ENCODE measurements around the gene PLPP2. TPM values are rescaled to one million over a fixed set of nuclear protein-coding genes. Genes with fewer than 3 reads are reported as not detected.
A peak's percentile ranks its signal among the peaks of the same experiment; 100 is the strongest.

PLPP2 gene
- polyA plus RNA-seq, 1 donor from 2014 or later = 2.1 TPM

DNA sequence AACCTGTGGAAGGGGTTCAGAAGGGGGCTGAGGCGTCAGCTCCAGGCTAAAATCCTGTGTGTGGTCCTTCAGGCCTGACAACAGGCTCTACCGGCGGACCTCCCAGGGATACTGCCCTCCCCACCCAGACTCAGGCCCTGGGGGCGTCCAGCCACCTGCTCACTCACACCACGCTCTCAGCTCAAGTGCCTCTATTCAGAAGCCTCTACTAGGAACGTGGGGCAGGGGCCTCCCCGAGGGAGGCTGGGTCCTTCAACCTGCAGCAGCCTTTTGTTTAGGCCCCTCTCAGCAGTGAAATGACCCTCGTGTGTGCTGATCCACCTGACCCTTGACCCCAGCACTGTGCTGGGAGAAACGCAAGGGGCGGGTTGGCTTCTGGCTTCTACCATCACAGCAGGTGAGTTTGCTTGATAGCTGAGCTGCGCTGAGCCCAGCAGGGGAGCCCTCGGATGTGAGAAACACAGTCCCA lies 10.6 kb downstream of the PLPP2 start:
- Histone ChIP-seq H4K20me1 (ENCODE audit: insufficient read depth) (no peaks in the 10 kb centered on the region), H3K36me3 (ENCODE audit: insufficient read depth, low read length) (no peaks in the 10 kb centered on the region), H3K9me2 (ENCODE audit: insufficient read depth, low read length) (no peaks in the 10 kb centered on the region), H3F3A (ENCODE audit: insufficient read depth, low read length, poor library complexity, severe bottlenecking) (no peaks in the 10 kb centered on the region), H3K9me3 (ENCODE audit: low read length) (no peaks in the 10 kb centered on the region), H3K27me3 (ENCODE audit: insufficient read depth, low read depth, low read length) (peaks cover 5% of the 10 kb centered on the region), H3K27ac (ENCODE audit: low read length) (no peak overlapping the region), H3K4me2 (ENCODE audit: low read length) (no peak overlapping the region), H2AFZ (ENCODE audit: low read depth, low read length) (no peak overlapping the region), H3K9ac (ENCODE audit: low read length) (no peak overlapping the region), H3K4me3 (ENCODE audit: low read length) (peak overlapping the region; percentile 13), H3K79me2 (replicated peaks; ENCODE audit: insufficient read depth, low read length) (no peaks in the 10 kb centered on the region)
- TF ChIP-seq RAD21 (conservative IDR thresholded peaks at IDR 0.05) (no peak), TAF1 (IDR thresholded peaks at IDR 0.05; ENCODE audit: low read depth) (no peak), SMC3 (conservative IDR thresholded peaks at IDR 0.05; ENCODE audit: poor library complexity) (no peak)
- TF ChIP-seq, protein P1, sequence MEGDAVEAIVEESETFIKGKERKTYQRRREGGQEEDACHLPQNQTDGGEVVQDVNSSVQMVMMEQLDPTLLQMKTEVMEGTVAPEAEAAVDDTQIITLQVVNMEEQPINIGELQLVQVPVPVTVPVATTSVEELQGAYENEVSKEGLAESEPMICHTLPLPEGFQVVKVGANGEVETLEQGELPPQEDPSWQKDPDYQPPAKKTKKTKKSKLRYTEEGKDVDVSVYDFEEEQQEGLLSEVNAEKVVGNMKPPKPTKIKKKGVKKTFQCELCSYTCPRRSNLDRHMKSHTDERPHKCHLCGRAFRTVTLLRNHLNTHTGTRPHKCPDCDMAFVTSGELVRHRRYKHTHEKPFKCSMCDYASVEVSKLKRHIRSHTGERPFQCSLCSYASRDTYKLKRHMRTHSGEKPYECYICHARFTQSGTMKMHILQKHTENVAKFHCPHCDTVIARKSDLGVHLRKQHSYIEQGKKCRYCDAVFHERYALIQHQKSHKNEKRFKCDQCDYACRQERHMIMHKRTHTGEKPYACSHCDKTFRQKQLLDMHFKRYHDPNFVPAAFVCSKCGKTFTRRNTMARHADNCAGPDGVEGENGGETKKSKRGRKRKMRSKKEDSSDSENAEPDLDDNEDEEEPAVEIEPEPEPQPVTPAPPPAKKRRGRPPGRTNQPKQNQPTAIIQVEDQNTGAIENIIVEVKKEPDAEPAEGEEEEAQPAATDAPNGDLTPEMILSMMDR (IDR thresholded peaks at IDR 0.05; ENCODE audit: poor library complexity, severe bottlenecking) = peak; percentile 22
- TF ChIP-seq, protein P2, sequence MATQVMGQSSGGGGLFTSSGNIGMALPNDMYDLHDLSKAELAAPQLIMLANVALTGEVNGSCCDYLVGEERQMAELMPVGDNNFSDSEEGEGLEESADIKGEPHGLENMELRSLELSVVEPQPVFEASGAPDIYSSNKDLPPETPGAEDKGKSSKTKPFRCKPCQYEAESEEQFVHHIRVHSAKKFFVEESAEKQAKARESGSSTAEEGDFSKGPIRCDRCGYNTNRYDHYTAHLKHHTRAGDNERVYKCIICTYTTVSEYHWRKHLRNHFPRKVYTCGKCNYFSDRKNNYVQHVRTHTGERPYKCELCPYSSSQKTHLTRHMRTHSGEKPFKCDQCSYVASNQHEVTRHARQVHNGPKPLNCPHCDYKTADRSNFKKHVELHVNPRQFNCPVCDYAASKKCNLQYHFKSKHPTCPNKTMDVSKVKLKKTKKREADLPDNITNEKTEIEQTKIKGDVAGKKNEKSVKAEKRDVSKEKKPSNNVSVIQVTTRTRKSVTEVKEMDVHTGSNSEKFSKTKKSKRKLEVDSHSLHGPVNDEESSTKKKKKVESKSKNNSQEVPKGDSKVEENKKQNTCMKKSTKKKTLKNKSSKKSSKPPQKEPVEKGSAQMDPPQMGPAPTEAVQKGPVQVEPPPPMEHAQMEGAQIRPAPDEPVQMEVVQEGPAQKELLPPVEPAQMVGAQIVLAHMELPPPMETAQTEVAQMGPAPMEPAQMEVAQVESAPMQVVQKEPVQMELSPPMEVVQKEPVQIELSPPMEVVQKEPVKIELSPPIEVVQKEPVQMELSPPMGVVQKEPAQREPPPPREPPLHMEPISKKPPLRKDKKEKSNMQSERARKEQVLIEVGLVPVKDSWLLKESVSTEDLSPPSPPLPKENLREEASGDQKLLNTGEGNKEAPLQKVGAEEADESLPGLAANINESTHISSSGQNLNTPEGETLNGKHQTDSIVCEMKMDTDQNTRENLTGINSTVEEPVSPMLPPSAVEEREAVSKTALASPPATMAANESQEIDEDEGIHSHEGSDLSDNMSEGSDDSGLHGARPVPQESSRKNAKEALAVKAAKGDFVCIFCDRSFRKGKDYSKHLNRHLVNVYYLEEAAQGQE (IDR thresholded peaks at IDR 0.05; ENCODE audit: borderline replicate concordance) = no peak

DNA sequence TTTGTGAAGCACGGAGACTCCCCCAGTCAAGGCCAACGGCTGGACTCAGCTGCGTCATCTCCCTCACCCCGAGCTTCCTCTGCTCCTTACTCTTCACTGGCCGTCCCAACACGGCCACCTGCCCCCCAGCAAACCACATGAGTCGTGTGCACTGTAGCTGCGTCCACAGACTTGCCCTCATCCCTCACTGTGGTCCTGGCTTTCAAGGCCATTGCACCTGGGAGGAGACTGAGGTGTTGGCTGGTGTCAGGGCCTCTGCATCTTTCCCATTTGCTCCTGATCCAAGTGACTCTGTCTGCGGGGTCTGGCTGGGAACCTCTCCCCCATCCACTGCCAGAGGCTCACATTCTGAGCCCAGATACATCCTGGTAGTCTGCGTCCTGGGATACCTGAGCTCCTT lies 11.5 kb downstream of the PLPP2 start:
- H3K9ac ChIP-seq (ENCODE audit: low read length) = no peak overlapping the region
- H3K79me2 ChIP-seq (replicated peaks; ENCODE audit: insufficient read depth, low read length) = no peaks in the 10 kb centered on the region
- TF ChIP-seq EP300 (conservative IDR thresholded peaks at IDR 0.05; ENCODE audit: poor library complexity, severe bottlenecking) (no peak), EZH2 (IDR thresholded peaks at IDR 0.05; ENCODE audit: borderline replicate concordance, insufficient read depth, low read length, poor library complexity, severe bottlenecking) (no peak), RAD21 (conservative IDR thresholded peaks at IDR 0.05) (no peak), MXI1 (conservative IDR thresholded peaks at IDR 0.05; ENCODE audit: poor library complexity, severe bottlenecking) (no peak), POLR2AphosphoS5 (IDR thresholded peaks at IDR 0.05) (no peak), TAF1 (IDR thresholded peaks at IDR 0.05; ENCODE audit: low read depth) (no peak), SMC3 (conservative IDR thresholded peaks at IDR 0.05; ENCODE audit: poor library complexity) (no peak)
- TF ChIP-seq, protein P2 (IDR thresholded peaks at IDR 0.05; ENCODE audit: borderline replicate concordance) = no peak
- TF ChIP-seq, protein P1 (IDR thresholded peaks at IDR 0.05; ENCODE audit: poor library complexity, severe bottlenecking) = no peak
- no peaks in the 10 kb centered on the region for H3K36me3 ChIP-seq (ENCODE audit: insufficient read depth, low read length)
- no peak overlapping the region for H3K4me2 ChIP-seq (ENCODE audit: low read length)
- H3K9me2 ChIP-seq (ENCODE audit: insufficient read depth, low read length) = no peaks in the 10 kb centered on the region
- H2AFZ ChIP-seq (ENCODE audit: low read depth, low read length) = no peak overlapping the region
- H3K4me3 ChIP-seq (ENCODE audit: low read length) = no peak overlapping the region
- peaks cover 5% of the 10 kb centered on the region for H3K27me3 ChIP-seq (ENCODE audit: insufficient read depth, low read depth, low read length)
- no peaks in the 10 kb centered on the region for H3K9me3 ChIP-seq (ENCODE audit: low read length)
- H4K20me1 ChIP-seq (ENCODE audit: insufficient read depth) = no peaks in the 10 kb centered on the region
- no peak overlapping the region for H3K27ac ChIP-seq (ENCODE audit: low read length)
- H3F3A ChIP-seq (ENCODE audit: insufficient read depth, low read length, poor library complexity, severe bottlenecking) = no peaks in the 10 kb centered on the region
